HepG2 (cell line): Measurements from ENCODE around the gene GNMT. TPM values are rescaled to one million over a fixed set of nuclear protein-coding genes. Genes with fewer than 3 reads are reported as not detected.

ENCODE experiments used
- ARNT2 ChIP-seq: sonication (generic); formaldehyde crosslinking; IDR thresholded peaks from 2 replicates; pipeline ENCODE4 v1.8.0; 2022; ENCODE audit warnings: mild to moderate bottlenecking, low read depth, missing genetic modification reagents, moderate library complexity
- BRF2 ChIP-seq: sonication (generic); formaldehyde crosslinking; IDR thresholded peaks from 2 replicates; pipeline ENCODE4 v1.8.1; 2022; ENCODE audit warnings: mild to moderate bottlenecking, missing genetic modification reagents
- CBX2 ChIP-seq, 2 experiments: fragments of 200-600 bp in 1 of 2; sonication (generic); formaldehyde crosslinking in 1 of 2; IDR thresholded peaks; 2 replicates each; pipeline versions ENCODE4 v1.7.0 to v1.8.1; 2018 to 2022; ENCODE audit warnings: low read depth in 2 of 2, low read length in 1 of 2, mild to moderate bottlenecking in 1 of 2, missing genetic modification reagents in 1 of 2
- HNRNPUL1 ChIP-seq: fragments of 200-400 bp; formaldehyde crosslinking; IDR thresholded peaks from 2 replicates; pipeline ENCODE4 v1.6.1; 2017; ENCODE audit warnings: low read depth, mild to moderate bottlenecking, low read length, moderate library complexity
- MAFK ChIP-seq, 2 experiments: IDR thresholded peaks in 1 of 2; conservative IDR thresholded peaks in 1 of 2; 2 replicates each; pipeline ENCODE4 v1.6.1; 2011; ENCODE audit warnings: improper control_type of control experiment in 2 of 2, low read length in 2 of 2
- MTF1 ChIP-seq: sonication (generic); formaldehyde crosslinking; IDR thresholded peaks from 2 replicates; pipeline ENCODE4 v1.5.0; 2020; ENCODE audit warnings: missing genetic modification reagents
- PAWR ChIP-seq: sonication (generic); formaldehyde crosslinking; IDR thresholded peaks from 2 replicates; pipeline ENCODE4 v1.4.0; 2020; ENCODE audit warnings: missing genetic modification reagents, mild to moderate bottlenecking, borderline replicate concordance
- PAX8 ChIP-seq: sonication (generic); formaldehyde crosslinking; IDR thresholded peaks from 2 replicates; pipeline ENCODE4 v1.8.0; 2022; ENCODE audit warnings: mild to moderate bottlenecking, missing genetic modification reagents, borderline replicate concordance
- POGZ ChIP-seq: sonication (generic); formaldehyde crosslinking; IDR thresholded peaks from 2 replicates; pipeline ENCODE4 v1.4.0; 2020; ENCODE audit warnings: mild to moderate bottlenecking, missing genetic modification reagents
- RFXANK ChIP-seq: IDR thresholded peaks from 2 replicates; pipeline ENCODE4 v1.6.1; 2016
- SOX5 ChIP-seq: IDR thresholded peaks from 2 replicates; pipeline ENCODE4 v1.6.1; 2016; ENCODE audit warnings: borderline replicate concordance
- TGIF2 ChIP-seq: IDR thresholded peaks from 2 replicates; pipeline ENCODE4 v1.6.1; 2016; ENCODE audit warnings: control low read depth, missing compliant biosample characterization
- ZFP36 ChIP-seq: fragments of 150-350 bp; IDR thresholded peaks from 2 replicates; pipeline ENCODE4 v1.6.1; 2018; ENCODE audit warnings: borderline replicate concordance, low read length, low read depth; ENCODE audit not compliant: partially characterized antibody
- ZNF224 ChIP-seq: sonication (generic); formaldehyde crosslinking; IDR thresholded peaks from 2 replicates; pipeline ENCODE4 v1.5.0; 2020; ENCODE audit warnings: mild to moderate bottlenecking, missing genetic modification reagents
- ZNF451 ChIP-seq: sonication (generic); formaldehyde crosslinking; IDR thresholded peaks from 2 replicates; pipeline ENCODE4 v1.5.0; 2020; ENCODE audit warnings: mild to moderate bottlenecking, missing genetic modification reagents
- ZNF75D ChIP-seq: sonication (generic); formaldehyde crosslinking; IDR thresholded peaks from 2 replicates; pipeline ENCODE4 v1.8.1; 2023; ENCODE audit warnings: missing genetic modification reagents, mild to moderate bottlenecking, borderline replicate concordance
- ZSCAN29 ChIP-seq: sonication (generic); formaldehyde crosslinking; conservative IDR thresholded peaks from 2 replicates; pipeline ENCODE4 v1.4.0; 2020; ENCODE audit warnings: mild to moderate bottlenecking, missing genetic modification reagents
- polyA plus RNA-seq, 8 experiments: library from polyadenylated mRNA; depleted of rRNA in 3 of 8; stranded (reverse) in 7 of 8; unstranded in 1 of 8; fragments of >200 nt; fragmentation: Illumina TruSeq in 4 of 8; extraction: Trizol in 4 of 8; gene quantifications; 2 replicates each; pipeline versions ENCODE4 v1.2.1 to v1.2.3, GENCODE V29; 2011 to 2016; ENCODE audit warnings: low read depth in 4 of 8, missing spikeins in 1 of 8, mixed read lengths in 1 of 8; ENCODE audit not compliant: insufficient read depth in 1 of 8
- total RNA-seq, 5 experiments: library from RNA; depleted of rRNA; stranded (reverse); fragments of >200 nt; fragmentation: Illumina TruSeq; extraction: Trizol; gene quantifications; 2 replicates each; pipeline ENCODE4 v1.2.3, GENCODE V29; 2016; ENCODE audit warnings: low read depth in 1 of 5
- TF ChIP-seq, protein P1 (sequence below): IDR thresholded peaks from 2 replicates; pipeline ENCODE4 v1.6.1; 2016; ENCODE audit warnings: low read depth
- TF ChIP-seq, protein P2 (sequence below): sonication (generic); formaldehyde crosslinking; IDR thresholded peaks from 2 replicates; pipeline ENCODE4 v1.9.0; 2022; ENCODE audit warnings: low read depth, missing genetic modification reagents
- TF ChIP-seq, protein P3 (sequence below): IDR thresholded peaks from 2 replicates; pipeline ENCODE4 v1.6.1; 2018; ENCODE audit warnings: missing genetic modification reagents, mild to moderate bottlenecking, missing compliant biosample characterization
- TF ChIP-seq, protein P4 (sequence below): sonication (generic); formaldehyde crosslinking; IDR thresholded peaks from 2 replicates; pipeline ENCODE4 v1.4.0; 2020; ENCODE audit warnings: missing genetic modification reagents

GNMT gene
- total and polyA plus RNA-seq, 2 of the 13 experiments (the other 11 are each of a cell fraction or from before 2014, with no cell fraction given): 2.8 to 7.0 TPM

- TF ChIP-seq ZFP36 (no peak), CBX2 (IDR thresholded peaks at IDR 0.05; ENCODE audit: low read depth, low read length) (no peak), CBX2 (CRISPR knock-in tag; IDR thresholded peaks at IDR 0.05; ENCODE audit: low read depth) (no peak), ARNT2 (CRISPR knock-in tag) (no peak; the same call in 1 of the 2 replicates), HNRNPUL1 (no peak), POGZ (no peak; the same call in 1 of the 2 replicates), ZNF75D (no peak), PAWR (CRISPR knock-in tag) (no peak), ZSCAN29 (peak; percentile 89), ZNF451 (CRISPR knock-in tag) (peak; percentile 82; the same call in 1 of the 2 replicates), TGIF2 (CRISPR knock-in tag) (0 out of 2 replicates have a peak, but pooled peaks have one; percentile 25), RFXANK (CRISPR knock-in tag) (no peak), PAX8 (CRISPR knock-in tag) (peak; percentile 74; the same call in 1 of the 2 replicates), MAFK (conservative IDR thresholded peaks at IDR 0.05 in 1 of 2, IDR thresholded peaks at IDR 0.05 in 1 of 2; ENCODE audit: low read length in 2 of 2) (no peak), SOX5 (CRISPR knock-in tag) (peak; percentile 84), MTF1 (CRISPR knock-in tag) (no peak), BRF2 (CRISPR knock-in tag) (peak; percentile 96), ZNF224 (no peak)
- TF ChIP-seq, protein P1, sequence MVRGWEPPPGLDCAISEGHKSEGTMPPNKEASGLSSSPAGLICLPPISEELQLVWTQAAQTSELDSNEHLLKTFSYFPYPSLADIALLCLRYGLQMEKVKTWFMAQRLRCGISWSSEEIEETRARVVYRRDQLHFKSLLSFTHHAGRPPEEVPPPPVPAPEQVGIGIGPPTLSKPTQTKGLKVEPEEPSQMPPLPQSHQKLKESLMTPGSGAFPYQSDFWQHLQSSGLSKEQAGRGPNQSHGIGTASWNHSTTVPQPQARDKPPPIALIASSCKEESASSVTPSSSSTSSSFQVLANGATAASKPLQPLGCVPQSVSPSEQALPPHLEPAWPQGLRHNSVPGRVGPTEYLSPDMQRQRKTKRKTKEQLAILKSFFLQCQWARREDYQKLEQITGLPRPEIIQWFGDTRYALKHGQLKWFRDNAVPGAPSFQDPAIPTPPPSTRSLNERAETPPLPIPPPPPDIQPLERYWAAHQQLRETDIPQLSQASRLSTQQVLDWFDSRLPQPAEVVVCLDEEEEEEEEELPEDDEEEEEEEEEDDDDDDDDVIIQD (CRISPR knock-in tag): peak; percentile 94
- TF ChIP-seq, protein P2, sequence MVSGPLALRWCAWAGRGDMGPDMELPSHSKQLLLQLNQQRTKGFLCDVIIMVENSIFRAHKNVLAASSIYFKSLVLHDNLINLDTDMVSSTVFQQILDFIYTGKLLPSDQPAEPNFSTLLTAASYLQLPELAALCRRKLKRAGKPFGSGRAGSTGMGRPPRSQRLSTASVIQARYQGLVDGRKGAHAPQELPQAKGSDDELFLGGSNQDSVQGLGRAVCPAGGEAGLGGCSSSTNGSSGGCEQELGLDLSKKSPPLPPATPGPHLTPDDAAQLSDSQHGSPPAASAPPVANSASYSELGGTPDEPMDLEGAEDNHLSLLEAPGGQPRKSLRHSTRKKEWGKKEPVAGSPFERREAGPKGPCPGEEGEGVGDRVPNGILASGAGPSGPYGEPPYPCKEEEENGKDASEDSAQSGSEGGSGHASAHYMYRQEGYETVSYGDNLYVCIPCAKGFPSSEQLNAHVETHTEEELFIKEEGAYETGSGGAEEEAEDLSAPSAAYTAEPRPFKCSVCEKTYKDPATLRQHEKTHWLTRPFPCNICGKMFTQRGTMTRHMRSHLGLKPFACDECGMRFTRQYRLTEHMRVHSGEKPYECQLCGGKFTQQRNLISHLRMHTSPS (CRISPR knock-in tag): peak; percentile 89; the same call in 1 of the 2 replicates
- TF ChIP-seq, protein P3, sequence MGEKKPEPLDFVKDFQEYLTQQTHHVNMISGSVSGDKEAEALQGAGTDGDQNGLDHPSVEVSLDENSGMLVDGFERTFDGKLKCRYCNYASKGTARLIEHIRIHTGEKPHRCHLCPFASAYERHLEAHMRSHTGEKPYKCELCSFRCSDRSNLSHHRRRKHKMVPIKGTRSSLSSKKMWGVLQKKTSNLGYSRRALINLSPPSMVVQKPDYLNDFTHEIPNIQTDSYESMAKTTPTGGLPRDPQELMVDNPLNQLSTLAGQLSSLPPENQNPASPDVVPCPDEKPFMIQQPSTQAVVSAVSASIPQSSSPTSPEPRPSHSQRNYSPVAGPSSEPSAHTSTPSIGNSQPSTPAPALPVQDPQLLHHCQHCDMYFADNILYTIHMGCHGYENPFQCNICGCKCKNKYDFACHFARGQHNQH (CRISPR knock-in tag): peak; percentile 89; the same call in 1 of the 2 replicates
- TF ChIP-seq, protein P4, sequence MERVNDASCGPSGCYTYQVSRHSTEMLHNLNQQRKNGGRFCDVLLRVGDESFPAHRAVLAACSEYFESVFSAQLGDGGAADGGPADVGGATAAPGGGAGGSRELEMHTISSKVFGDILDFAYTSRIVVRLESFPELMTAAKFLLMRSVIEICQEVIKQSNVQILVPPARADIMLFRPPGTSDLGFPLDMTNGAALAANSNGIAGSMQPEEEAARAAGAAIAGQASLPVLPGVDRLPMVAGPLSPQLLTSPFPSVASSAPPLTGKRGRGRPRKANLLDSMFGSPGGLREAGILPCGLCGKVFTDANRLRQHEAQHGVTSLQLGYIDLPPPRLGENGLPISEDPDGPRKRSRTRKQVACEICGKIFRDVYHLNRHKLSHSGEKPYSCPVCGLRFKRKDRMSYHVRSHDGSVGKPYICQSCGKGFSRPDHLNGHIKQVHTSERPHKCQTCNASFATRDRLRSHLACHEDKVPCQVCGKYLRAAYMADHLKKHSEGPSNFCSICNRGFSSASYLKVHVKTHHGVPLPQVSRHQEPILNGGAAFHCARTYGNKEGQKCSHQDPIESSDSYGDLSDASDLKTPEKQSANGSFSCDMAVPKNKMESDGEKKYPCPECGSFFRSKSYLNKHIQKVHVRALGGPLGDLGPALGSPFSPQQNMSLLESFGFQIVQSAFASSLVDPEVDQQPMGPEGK (CRISPR knock-in tag): peak; percentile 52; the same call in 1 of the 2 replicates
These were observed 21.4 kb upstream of the GNMT start (continued) for GRCh38 chr6:42938987-42939809.
